ENCODE data around the gene WDFY4.

- TF ChIP-seq, protein P1, sequence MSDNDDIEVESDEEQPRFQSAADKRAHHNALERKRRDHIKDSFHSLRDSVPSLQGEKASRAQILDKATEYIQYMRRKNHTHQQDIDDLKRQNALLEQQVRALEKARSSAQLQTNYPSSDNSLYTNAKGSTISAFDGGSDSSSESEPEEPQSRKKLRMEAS (IDR thresholded peaks at IDR 0.05), result no peak
- TF ChIP-seq CREB1 (IDR thresholded peaks at IDR 0.05; ENCODE audit: low read depth) (no peak), USF1 (IDR thresholded peaks at IDR 0.05) (no peak), TAF1 (IDR thresholded peaks at IDR 0.05; ENCODE audit: low read depth) (no peak), REST (IDR thresholded peaks at IDR 0.05; ENCODE audit: low read depth) (no peak)
Observed at GRCh38 chr10:49012603-49013002, 327.9 kb downstream of the WDFY4 start.

Data from Ishikawa (cell line).